T-helper 1 cell treated with Interleukin-12 subunit alpha and Interleukin-12 subunit beta and Interleukin-4 antibody, amounts not matched to agents 30 ng/mL and 1 ng/mL, for 36 hours (primary cell): ENCODE measurements around the gene ATP13A1. TPM values are rescaled to one million over a fixed set of nuclear protein-coding genes. Genes with fewer than 3 reads are reported as not detected.

Experiments
- total RNA-seq: library from RNA; stranded (reverse); gene quantifications from 2 replicates; pipeline ENCODE4 v1.2.3, GENCODE V29; 2022

The ATP13A1 gene
- total RNA-seq, 1 donor from 2014 or later, result 110 TPM

Other genes starting within 250 kb of the ATP13A1 start
- gene TSSK6, start 148.1 kb downstream of the ATP13A1 start, total RNA-seq, result 3.1 and 3.6 TPM in 2 replicates
- gene NDUFA13, start 147.5 kb downstream of the ATP13A1 start, total RNA-seq, result 359 and 389 TPM in 2 replicates
- gene YJEFN3, start 134.8 kb downstream of the ATP13A1 start, total RNA-seq, result 11.7 and 11.8 TPM in 2 replicates
- gene CILP2, start 125.4 kb downstream of the ATP13A1 start, total RNA-seq, result 0.17 and 0.20 TPM in 2 replicates
- 68.2 and 72.1 TPM in 2 replicates for gene PBX4, start 45.0 kb downstream of the ATP13A1 start, total RNA-seq
- gene LPAR2, start 35.5 kb downstream of the ATP13A1 start, total RNA-seq, result 62.6 and 66.9 TPM in 2 replicates
- 115 and 118 TPM in 2 replicates for gene GMIP, start 20.0 kb downstream of the ATP13A1 start, total RNA-seq
- gene ZNF101, start 5.2 kb upstream of the ATP13A1 start, total RNA-seq, result 94.2 and 95.2 TPM in 2 replicates
- gene ZNF14, start 69.4 kb upstream of the ATP13A1 start, total RNA-seq, result 6.8 and 8.5 TPM in 2 replicates
- 17.2 and 22.5 TPM in 2 replicates for gene ZNF506, start 158.1 kb upstream of the ATP13A1 start, total RNA-seq
- 16.5 and 17.6 TPM in 2 replicates for gene ZNF253, start 202.2 kb upstream of the ATP13A1 start, total RNA-seq
- 7.3 and 7.4 TPM in 2 replicates for gene ZNF93, start 237.3 kb upstream of the ATP13A1 start, total RNA-seq